Measurements from ENCODE around the gene RTP5. TPM values are rescaled to one million over a fixed set of nuclear protein-coding genes. Genes with fewer than 3 reads are reported as not detected.
"Not testable (repeated sequence)": the region's sequence is repeated elsewhere in the genome, so short reads cannot be mapped to it uniquely, and the experiment has no call there.

The RTP5 gene
- 1 to 10 TPM in 4 of 7 donors, under 1 TPM in 3; 0.34 to 2.2 (median 1.0) TPM for total RNA-seq
- polyA plus RNA-seq = under 1 TPM; 0.39 to 0.93 (median 0.49) TPM
- long read RNA-seq, donor 1 = 0 reads
- long read RNA-seq, donor 2 = 0 reads

DNA sequence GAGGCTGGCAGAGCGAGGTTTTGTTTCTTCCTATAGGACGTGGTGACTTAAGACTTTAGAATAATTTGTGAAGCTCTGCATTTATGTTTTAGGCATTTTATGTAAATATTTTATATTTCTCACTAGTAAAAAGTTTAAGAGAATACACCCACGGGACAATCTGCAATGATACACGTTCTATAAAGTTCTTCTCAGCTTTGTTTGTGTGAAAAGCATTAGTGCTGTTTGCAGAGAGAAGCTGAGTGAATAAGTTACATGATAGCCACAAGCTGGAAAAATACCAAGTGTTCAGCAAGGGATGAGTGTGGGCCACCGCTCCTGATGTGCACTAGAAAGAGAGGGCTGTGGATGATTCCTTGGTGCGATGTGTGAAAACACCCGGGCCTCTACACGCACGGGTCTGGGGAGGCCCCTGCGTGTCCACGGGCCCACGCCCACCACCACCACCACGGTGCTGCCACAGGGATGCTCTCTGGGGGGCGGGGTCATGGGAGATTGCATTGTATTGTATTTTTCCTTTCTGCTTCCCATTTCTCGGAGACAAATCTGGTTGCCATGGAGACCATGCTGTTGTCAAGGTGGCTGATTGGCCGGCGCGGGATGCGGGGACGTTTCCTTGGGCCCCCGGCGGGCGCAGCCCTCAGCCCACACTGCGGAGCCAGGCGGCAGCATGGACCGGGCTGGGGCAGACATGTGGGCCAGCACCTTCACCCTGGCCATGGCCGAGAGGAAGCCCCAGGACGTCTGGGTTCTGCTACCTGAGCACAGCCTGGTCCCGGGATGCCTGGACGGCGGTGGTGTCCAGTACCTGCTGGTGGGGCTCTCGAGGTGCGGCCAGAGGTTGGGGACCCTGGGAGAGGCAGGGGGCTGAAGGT lies at the start of gene RTP5:
Gene RTP5, plus strand, starts transcription at position 643 of the 875 bp plus-strand sequence. Its CDS starts 28 bp downstream, at position 671.
- H3K9me3 ChIP-seq = no peaks in the 10 kb centered on the region
- H3K4me3 ChIP-seq = peak within 1 kb of the TSS in 1 of 8 donors; percentile 46
- no peaks in the 10 kb centered on the region for H3K36me3 ChIP-seq
- H3K27me3 ChIP-seq (replicated peaks in 1 of 7) = peaks cover 0 to 79% (median 15%) of the 10 kb centered on the region in 7 donors
- no peak for DNase-seq
- intact Hi-C loops (cut with DNase I; ENCODE audit: low total_unique reads) = no loop called here
- TF ChIP-seq POLR2AphosphoS5 (IDR thresholded peaks at IDR 0.05) = no peak
- TF ChIP-seq, protein P1, sequence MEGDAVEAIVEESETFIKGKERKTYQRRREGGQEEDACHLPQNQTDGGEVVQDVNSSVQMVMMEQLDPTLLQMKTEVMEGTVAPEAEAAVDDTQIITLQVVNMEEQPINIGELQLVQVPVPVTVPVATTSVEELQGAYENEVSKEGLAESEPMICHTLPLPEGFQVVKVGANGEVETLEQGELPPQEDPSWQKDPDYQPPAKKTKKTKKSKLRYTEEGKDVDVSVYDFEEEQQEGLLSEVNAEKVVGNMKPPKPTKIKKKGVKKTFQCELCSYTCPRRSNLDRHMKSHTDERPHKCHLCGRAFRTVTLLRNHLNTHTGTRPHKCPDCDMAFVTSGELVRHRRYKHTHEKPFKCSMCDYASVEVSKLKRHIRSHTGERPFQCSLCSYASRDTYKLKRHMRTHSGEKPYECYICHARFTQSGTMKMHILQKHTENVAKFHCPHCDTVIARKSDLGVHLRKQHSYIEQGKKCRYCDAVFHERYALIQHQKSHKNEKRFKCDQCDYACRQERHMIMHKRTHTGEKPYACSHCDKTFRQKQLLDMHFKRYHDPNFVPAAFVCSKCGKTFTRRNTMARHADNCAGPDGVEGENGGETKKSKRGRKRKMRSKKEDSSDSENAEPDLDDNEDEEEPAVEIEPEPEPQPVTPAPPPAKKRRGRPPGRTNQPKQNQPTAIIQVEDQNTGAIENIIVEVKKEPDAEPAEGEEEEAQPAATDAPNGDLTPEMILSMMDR (IDR thresholded peaks at IDR 0.05 in 8 of 11, conservative IDR thresholded peaks at IDR 0.05 in 3 of 11) = no peak
- TF ChIP-seq POLR2A (IDR thresholded peaks at IDR 0.05) = no peak
- H3K27ac ChIP-seq = peak within 1 kb of the TSS in 5 of 8 donors; percentile 67 to 85 (median 77)
- H3K4me1 ChIP-seq = peaks cover 0 to 74% (median 35%) of the 10 kb centered on the region in 6 donors
- 76 to 81% (median 79%) methylated on average over 27 to 33 of the region's 33 CpGs for WGBS, 5 donors

DNA sequence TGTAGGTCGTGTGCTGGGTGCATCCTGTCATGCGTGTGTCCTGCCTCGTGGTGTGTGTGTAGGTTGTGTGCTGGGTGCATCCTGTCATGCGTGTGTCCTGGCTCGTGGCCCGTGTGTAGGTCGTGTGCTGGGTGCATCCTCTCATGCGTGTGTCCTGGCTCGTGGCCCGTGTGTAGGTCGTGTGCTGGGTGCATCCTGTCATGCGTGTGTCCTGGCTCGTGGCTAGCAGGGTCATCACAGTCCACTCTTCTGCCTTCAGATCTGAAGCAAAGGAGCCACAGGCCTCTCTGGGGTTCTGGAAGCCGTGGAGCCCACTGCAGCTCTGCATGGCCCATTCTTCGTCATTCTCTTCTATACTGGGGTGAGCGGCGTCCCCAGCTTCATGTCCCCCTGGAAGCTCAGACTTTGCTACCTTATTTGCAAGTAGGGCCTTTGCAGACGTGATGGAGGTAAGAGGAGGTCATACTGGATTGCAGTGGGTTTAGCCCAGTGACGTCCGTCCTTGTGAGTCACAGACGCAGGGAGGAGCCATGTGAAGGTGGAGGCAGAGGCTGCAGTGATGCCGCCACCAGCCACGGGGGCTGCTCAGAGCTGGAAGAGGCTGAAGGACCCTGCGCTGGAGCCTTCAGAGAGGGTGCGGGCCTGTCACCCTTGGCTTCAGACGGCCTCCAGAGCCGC lies 49.4 kb upstream of the RTP5 start:
- Histone ChIP-seq H3K4me1 (peaks cover 0 to 30% (median 22%) of the 10 kb centered on the region in 6 donors), H3K27me3 (replicated peaks in 1 of 7) (peaks cover 0 to 58% (median 7%) of the 10 kb centered on the region in 7 donors)
- 82 to 89% (median 88%) methylated on average over 21 to 27 of the region's 27 CpGs for WGBS, 5 donors
- H3K9me3 ChIP-seq; DNase-seq; H3K27ac ChIP-seq; intact Hi-C loops (cut with DNase I; ENCODE audit: low total_unique reads); H3K36me3 ChIP-seq; H3K4me3 ChIP-seq: not testable (repeated sequence)

DNA sequence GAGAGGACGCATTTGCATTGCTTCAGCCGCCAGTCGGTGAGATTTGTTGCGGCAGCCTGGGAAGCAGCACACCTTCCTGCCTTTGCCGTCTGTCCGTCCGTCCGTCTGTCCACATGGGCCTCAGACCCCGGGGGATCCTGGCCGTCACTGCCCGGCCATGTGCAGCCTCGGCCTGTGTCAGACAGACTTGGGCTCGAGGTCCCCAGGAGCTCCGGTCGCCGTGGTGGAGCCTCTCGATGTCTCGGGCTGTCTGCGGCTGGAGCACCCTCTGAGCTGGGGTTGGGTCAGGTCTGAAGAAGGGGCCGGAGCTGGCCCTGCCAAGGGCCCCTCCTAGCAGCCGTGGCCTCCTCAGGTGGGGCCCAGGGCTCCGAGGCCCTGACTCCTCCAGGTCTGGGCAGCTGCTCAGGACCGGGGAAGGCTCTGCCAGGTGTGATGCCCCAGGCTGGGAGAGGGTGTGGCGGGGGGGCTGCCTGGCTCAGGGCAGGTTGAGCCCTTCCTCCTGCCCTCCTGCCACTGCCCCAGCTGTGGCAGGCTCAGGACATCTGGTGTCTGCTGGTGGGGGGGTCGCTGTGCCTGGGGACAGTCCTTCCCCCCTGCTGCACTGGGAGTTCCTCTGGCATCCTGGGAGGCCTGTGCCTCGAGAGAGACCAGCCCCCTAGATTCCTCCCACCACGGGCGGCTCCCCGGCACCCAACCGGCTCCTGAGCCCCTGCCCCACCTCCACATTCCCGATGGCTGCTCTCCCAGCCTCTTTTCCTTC lies 48.7 kb upstream of the RTP5 start:
- no peak overlapping the region for H3K4me3 ChIP-seq
- TF ChIP-seq POLR2A (IDR thresholded peaks at IDR 0.05) (no peak), POLR2AphosphoS5 (IDR thresholded peaks at IDR 0.05) (no peak)
- TF ChIP-seq, protein P1 (IDR thresholded peaks at IDR 0.05 in 8 of 11, conservative IDR thresholded peaks at IDR 0.05 in 3 of 11) = no peak
- peaks cover 0 to 54% (median 7%) of the 10 kb centered on the region in 7 donors for H3K27me3 ChIP-seq (replicated peaks in 1 of 7)
- DNase-seq = no peak
- H3K27ac ChIP-seq = no peak overlapping the region
- H3K9me3 ChIP-seq = no peaks in the 10 kb centered on the region
- WGBS, 5 donors = 84 to 90% (median 87%) methylated on average over 18 to 31 of the region's 31 CpGs
- H3K36me3 ChIP-seq = no peaks in the 10 kb centered on the region
- intact Hi-C loops (cut with DNase I; ENCODE audit: low total_unique reads) = no loop called here
- H3K4me1 ChIP-seq = peaks cover 0 to 30% (median 22%) of the 10 kb centered on the region in 6 donors
